Body of pancreas (tissue), 4 donors: ENCODE measurements around the gene SIGLEC11.

ENCODE experiments used
- POLR2A ChIP-seq, 3 donors: fragments of 450-650 bp; IDR thresholded peaks; one replicate each; pipeline ENCODE4 v1.6.1; 2016; ENCODE audit warnings: antibody characterized with exemption in 3 of 3, mild to moderate bottlenecking in 2 of 3
- TF ChIP-seq, protein P1 (sequence below), 7 experiments: fragments of 450-650 bp in 4 of 7; fragments of 200-600 bp in 3 of 7; sonication (generic) in 3 of 7; IDR thresholded peaks; one replicate each; pipeline ENCODE4 v1.5.1; 2016 to 2019; ENCODE audit warnings: antibody characterized with exemption in 7 of 7

DNA sequence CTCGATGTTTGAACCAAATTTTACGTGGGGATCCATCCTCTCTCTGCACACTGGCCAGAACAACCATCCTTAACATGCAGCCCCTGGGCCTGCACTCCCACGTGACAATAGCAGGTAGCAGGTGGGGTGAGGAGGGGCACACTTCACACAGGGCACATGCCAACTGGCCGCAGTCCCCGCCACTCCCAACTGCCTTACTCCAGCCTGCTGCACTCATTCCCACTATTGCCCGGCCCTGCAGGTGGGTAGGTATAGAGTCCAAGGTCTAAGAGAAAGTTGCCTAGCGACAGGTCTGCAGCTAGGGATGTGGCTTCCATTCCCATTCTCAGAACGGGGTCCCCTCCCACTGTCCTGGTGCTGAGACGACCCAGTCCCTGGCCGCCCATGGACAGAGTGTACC lies 46.2 kb upstream of the SIGLEC11 start:
- TF ChIP-seq, protein P1, sequence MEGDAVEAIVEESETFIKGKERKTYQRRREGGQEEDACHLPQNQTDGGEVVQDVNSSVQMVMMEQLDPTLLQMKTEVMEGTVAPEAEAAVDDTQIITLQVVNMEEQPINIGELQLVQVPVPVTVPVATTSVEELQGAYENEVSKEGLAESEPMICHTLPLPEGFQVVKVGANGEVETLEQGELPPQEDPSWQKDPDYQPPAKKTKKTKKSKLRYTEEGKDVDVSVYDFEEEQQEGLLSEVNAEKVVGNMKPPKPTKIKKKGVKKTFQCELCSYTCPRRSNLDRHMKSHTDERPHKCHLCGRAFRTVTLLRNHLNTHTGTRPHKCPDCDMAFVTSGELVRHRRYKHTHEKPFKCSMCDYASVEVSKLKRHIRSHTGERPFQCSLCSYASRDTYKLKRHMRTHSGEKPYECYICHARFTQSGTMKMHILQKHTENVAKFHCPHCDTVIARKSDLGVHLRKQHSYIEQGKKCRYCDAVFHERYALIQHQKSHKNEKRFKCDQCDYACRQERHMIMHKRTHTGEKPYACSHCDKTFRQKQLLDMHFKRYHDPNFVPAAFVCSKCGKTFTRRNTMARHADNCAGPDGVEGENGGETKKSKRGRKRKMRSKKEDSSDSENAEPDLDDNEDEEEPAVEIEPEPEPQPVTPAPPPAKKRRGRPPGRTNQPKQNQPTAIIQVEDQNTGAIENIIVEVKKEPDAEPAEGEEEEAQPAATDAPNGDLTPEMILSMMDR (IDR thresholded peaks at IDR 0.05), result no peak
- TF ChIP-seq POLR2A (IDR thresholded peaks at IDR 0.05), result no peak
